GM19043 (cell line): ENCODE data around the gene NFATC2.
"Not testable (repeated sequence)": the region's sequence is repeated elsewhere in the genome, so short reads cannot be mapped to it uniquely, and the experiment has no call there.

ENCODE experiments used
- ATAC-seq: cut with Tn5 transposase; IDR thresholded peaks from one replicate; pipeline ENCODE4 v1.9.1; 2021; ENCODE audit warnings: low read depth; ENCODE audit not compliant: unreplicated experiment

Gene NFATC2

GRCh38 chr20:51347831-51348230, 194.7 kb downstream of the NFATC2 start:
- ATAC-seq: no peak

GRCh38 chr20:51346686-51347485, 195.6 kb downstream of the NFATC2 start:
- no peak for ATAC-seq

DNA sequence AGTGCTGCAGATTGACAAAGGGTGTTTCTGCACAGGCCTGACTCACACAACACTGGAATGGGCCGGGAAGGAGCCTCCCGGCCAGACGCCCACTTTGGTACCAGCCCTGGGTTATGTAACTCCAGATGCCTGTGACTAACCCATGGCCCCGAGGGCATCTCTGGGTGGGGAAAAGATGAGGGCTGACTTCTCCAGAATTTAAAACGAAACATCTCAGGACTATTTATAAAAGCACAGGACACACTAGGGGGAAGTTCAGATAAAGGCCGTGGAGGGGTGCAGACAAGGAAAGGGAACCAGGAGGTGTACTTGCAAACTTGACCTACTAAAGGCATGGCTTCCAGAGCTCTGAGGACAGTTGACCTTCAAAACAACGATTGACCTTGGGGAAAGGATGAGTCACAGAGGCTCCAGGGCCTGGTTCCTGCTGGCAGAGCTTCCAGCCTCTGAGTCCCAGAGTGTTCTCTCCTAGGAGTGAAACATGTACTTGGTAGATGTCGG, 196.9 kb downstream of the NFATC2 start:
- ATAC-seq: no peak

DNA sequence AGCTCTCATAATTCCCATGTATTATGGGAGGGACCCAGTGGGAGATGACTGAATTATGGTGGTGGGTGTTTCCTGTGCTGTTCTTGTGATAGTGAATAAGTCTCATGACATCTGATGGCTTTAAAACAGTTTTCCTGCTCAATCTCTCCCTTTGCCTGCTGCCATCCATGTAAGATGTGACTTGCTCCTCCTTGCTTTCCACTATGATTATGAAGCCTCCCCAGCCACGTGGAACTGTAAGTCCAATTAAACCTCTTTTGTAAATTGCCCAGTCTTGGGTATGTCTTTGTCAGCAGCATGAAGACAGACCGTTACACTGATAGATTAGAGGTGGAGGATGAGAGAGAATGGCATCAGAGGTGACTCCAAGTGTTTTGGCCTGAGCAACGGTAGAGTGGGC, 198.7 kb downstream of the NFATC2 start:
- ATAC-seq: not testable (repeated sequence)

GRCh38 chr20:51342510-51343236, 199.8 kb downstream of the NFATC2 start:
- no peak for ATAC-seq

- no peak for ATAC-seq
Observed at GRCh38 chr20:51341581-51341980, 200.9 kb downstream of the NFATC2 start.

DNA sequence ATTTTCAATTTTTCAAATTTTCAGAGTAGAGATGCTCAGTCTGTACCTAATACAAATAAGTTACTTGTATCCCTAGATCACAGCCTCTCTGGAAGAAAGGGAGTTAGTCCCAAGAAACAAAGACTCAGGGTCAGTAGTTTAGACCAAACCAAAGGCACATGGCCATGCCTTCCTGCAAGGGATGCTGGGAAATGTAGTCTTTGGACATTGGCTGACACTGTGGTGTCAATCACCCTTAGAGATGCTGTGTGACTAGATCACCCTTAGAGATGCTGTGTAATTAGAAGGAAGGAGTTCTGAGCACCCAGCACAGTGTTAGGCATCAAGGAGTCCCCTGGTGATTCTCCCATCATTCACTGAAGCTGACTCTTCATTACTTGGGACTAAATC, 202.1 kb downstream of the NFATC2 start:
- no peak for ATAC-seq

DNA sequence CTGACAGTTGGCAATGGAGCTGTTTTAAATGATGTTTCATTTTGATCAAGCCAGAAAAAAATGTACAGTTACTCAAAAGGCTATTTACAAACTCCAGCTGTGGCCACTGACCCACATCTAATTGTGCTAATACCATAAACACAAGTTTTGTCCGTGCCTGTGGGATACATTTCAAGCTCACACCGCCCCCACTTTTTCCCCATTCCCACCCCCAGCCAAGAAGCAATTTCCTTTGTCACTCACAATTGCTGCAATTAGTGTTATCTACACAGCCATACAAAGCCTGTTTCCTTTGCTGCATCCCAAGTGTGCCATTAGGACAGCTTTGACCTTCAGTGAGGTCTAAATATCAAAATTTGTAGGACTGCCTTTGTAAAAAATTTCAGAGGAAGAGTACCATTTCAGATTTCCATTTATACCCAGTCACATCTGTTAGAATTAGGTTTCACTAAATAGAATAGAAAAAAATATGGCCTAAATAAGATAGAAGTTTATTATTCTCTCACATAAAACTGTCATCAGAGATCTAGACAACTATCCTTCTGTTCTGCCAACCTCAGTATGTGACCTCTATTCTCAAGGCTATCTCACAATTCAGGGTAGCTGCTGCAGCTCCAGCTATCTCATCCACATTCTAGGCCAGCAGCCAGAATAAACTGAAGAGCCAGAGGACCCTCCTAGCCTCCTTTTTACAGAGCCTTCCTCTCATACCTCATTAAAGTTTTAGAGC, 202.6 kb downstream of the NFATC2 start:
- ATAC-seq: no peak

- no peak for ATAC-seq
Observed at GRCh38 chr20:51338692-51339440, 203.7 kb downstream of the NFATC2 start.

DNA sequence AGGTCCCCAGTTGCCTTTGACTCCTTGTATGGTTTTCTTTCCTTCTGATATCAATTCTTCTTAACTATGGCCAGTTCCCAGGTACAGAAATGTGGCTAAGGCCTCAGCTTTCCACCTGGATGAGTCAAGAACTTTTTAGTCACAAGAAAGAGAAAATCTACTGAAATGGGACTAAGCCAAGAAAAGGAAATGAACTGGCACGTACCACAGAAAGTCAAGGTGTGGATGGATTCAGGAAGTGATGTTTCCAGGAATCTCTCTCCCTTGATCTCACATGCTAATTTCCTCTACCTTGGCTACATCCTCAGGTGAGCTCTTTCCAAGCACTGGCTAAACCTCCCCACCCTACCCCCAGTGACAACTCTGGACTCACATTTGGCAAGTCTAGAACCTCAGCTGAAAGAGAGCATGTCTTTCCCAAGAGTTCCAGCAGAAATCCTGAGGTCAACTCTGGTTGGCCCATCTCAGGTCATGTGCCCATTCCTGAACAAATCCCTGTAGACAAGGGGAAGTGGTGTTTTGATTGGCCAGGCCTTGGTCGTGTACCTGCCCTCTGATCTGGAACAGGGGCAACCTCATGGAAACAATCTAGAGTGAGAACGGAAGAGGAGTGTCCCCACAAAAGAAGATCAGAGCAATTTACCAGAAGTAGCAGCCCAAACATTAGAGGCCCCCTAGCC, 205.3 kb downstream of the NFATC2 start:
- no peak for ATAC-seq
